GM12892 (cell line): ENCODE data around the gene RFFL.

Source experiments
- POLR2A ChIP-seq: IDR thresholded peaks from 2 replicates; pipeline ENCODE4 v1.6.1; 2011; ENCODE audit warnings: low read depth, low read length, control low read depth
- TAF1 ChIP-seq: IDR thresholded peaks from 2 replicates; pipeline ENCODE4 v1.6.1; 2011; ENCODE audit warnings: low read depth, mild to moderate bottlenecking, control low read depth, low read length, borderline replicate concordance

GRCh38 chr17:35053204-35053603, 10.3 kb downstream of the RFFL start:
- TF ChIP-seq POLR2A, result no peak
- no peak for TF ChIP-seq TAF1
